Measurements from ENCODE around the gene TMEM17.

DNA sequence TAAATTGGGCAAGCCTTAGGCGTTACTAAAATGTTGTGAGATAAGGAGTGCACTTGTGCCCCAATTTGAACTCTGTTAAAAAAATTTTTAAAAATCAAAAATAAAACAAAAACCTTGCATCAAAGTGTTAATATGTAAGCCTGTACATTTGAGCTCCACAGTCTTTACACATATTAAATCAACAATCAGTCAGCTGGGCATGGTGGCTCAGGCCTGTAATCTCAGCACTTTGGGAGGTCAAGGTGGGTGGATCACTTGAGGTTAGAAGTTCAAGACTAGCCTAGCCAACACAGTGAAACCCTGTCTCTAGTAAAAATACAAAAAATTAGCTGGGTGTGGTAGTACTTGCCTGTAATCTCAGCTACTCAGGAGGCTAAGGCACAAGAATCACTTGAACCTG lies 16.3 kb downstream of the TMEM17 start:
- no peak for TF ChIP-seq POLR2A (IDR thresholded peaks at IDR 0.05)
- TF ChIP-seq, protein P1, sequence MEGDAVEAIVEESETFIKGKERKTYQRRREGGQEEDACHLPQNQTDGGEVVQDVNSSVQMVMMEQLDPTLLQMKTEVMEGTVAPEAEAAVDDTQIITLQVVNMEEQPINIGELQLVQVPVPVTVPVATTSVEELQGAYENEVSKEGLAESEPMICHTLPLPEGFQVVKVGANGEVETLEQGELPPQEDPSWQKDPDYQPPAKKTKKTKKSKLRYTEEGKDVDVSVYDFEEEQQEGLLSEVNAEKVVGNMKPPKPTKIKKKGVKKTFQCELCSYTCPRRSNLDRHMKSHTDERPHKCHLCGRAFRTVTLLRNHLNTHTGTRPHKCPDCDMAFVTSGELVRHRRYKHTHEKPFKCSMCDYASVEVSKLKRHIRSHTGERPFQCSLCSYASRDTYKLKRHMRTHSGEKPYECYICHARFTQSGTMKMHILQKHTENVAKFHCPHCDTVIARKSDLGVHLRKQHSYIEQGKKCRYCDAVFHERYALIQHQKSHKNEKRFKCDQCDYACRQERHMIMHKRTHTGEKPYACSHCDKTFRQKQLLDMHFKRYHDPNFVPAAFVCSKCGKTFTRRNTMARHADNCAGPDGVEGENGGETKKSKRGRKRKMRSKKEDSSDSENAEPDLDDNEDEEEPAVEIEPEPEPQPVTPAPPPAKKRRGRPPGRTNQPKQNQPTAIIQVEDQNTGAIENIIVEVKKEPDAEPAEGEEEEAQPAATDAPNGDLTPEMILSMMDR (IDR thresholded peaks at IDR 0.05): no peak

All from esophagus squamous epithelium (tissue), 4 donors.